H1 (cell line): ENCODE results near the gene PLB1. TPM values are rescaled to one million over a fixed set of nuclear protein-coding genes. Genes with fewer than 3 reads are reported as not detected.

ENCODE experiments used
- CBX5 ChIP-seq: fragments of 300-800, 300-1000 bp; sonication (generic); IDR thresholded peaks from 2 replicates; pipeline ENCODE4 v1.7.1; 2016; ENCODE audit warnings: antibody characterized with exemption, low read length, low read depth
- HDAC2 ChIP-seq, 2 experiments: fragments of 300-600 bp in 1 of 2; sonication (generic) in 1 of 2; IDR thresholded peaks; 2 replicates each; pipeline ENCODE4 v1.6.1; 2011 to 2012; ENCODE audit warnings: low read depth in 2 of 2, low read length in 2 of 2, mild to moderate bottlenecking in 2 of 2, moderate library complexity in 2 of 2, borderline replicate concordance in 1 of 2, inconsistent platforms in 1 of 2
- NRF1 ChIP-seq: IDR thresholded peaks from 2 replicates; pipeline ENCODE4 v1.6.1; 2011; ENCODE audit warnings: mild to moderate bottlenecking, low read depth, low read length, improper control_type of control experiment
- polyA plus RNA-seq, 7 experiments: library from polyadenylated mRNA; depleted of rRNA in 3 of 7; stranded (reverse) in 5 of 7; unstranded in 2 of 7; fragments of >200 nt in 5 of 7; fragments of 200-250 nt in 2 of 7; gene quantifications; 1 replicate in 5 of 7; 2 replicates in 1 of 7; 4 replicates in 1 of 7; pipeline versions ENCODE4 v1.2.1 to v1.2.3, GENCODE V29; 2011 to 2013; ENCODE audit warnings: missing spikeins in 2 of 7, mixed read lengths in 2 of 7
- total RNA-seq: library from RNA; stranded (reverse); fragmentation: NEBNext Ultra II Directional; extraction: Animal tissue kit (Norgen Biotek cat#: 25700); gene quantifications from 2 replicates; pipeline ENCODE4 v1.2.1, GENCODE V29; 2021

Gene PLB1
- total and polyA plus RNA-seq, 2 of the 8 experiments (the other 6 are each of a cell fraction or from before 2014, with no cell fraction given) = 0.20 to 0.36 TPM

GRCh38 chr2:28647682-28648081, 151.8 kb downstream of the PLB1 start (continued):
- TF ChIP-seq HDAC2 (IDR thresholded peaks at IDR 0.05; ENCODE audit: borderline replicate concordance in 1 of 2, low read depth in 2 of 2, low read length in 2 of 2) (no peak), NRF1 (no peak), CBX5 (no peak)
